Measurements from ENCODE around the gene STK31.
A peak's percentile ranks its signal among the peaks of the same experiment; 100 is the strongest.

The STK31 gene

GRCh38 chr7:23693224-23693623 lies 16.8 kb upstream of the STK31 start:
- H3K4me3 ChIP-seq (replicated peaks; ENCODE audit: low read depth, low read length): no peak overlapping the region
- DNase-seq (ENCODE audit: extremely low read depth, low read depth): no peak
- no peak for TF ChIP-seq CTCF (IDR thresholded peaks at IDR 0.05; ENCODE audit: low read depth, low read length, missing control alignments)

GRCh38 chr7:23696916-23697441 lies 13.0 kb upstream of the STK31 start:
- peak; percentile 40 for DNase-seq (ENCODE audit: extremely low read depth, low read depth)
- no peak overlapping the region for H3K4me3 ChIP-seq (replicated peaks; ENCODE audit: low read depth, low read length)
- peak; percentile 83 for TF ChIP-seq CTCF (IDR thresholded peaks at IDR 0.05; ENCODE audit: low read depth, low read length, missing control alignments)

- no peak for DNase-seq (ENCODE audit: extremely low read depth, low read depth)
- no peak for TF ChIP-seq CTCF (IDR thresholded peaks at IDR 0.05; ENCODE audit: low read depth, low read length, missing control alignments)
- no peak overlapping the region for H3K4me3 ChIP-seq (replicated peaks; ENCODE audit: low read depth, low read length)
Measured at GRCh38 chr7:23698822-23699221, 11.2 kb upstream of the STK31 start.

GRCh38 chr7:23700046-23700445 lies 10.0 kb upstream of the STK31 start:
- no peak overlapping the region for H3K4me3 ChIP-seq (replicated peaks; ENCODE audit: low read depth, low read length)
- no peak for TF ChIP-seq CTCF (IDR thresholded peaks at IDR 0.05; ENCODE audit: low read depth, low read length, missing control alignments)
- DNase-seq (ENCODE audit: extremely low read depth, low read depth): no peak

- H3K4me3 ChIP-seq (replicated peaks; ENCODE audit: low read depth, low read length): no peak overlapping the region
- no peak for TF ChIP-seq CTCF (IDR thresholded peaks at IDR 0.05; ENCODE audit: low read depth, low read length, missing control alignments)
- no peak for DNase-seq (ENCODE audit: extremely low read depth, low read depth)
Measured at GRCh38 chr7:23709081-23709750, 803 bp upstream of the STK31 start.

GRCh38 chr7:23712368-23713284 lies 2.6 kb downstream of the STK31 start:
- peak; percentile 19 for DNase-seq (ENCODE audit: extremely low read depth, low read depth)
- TF ChIP-seq CTCF (IDR thresholded peaks at IDR 0.05; ENCODE audit: low read depth, low read length, missing control alignments): peak; percentile 22
- no peak overlapping the region for H3K4me3 ChIP-seq (replicated peaks; ENCODE audit: low read depth, low read length)
